ENCODE measurements around the gene HOMER3.

HOMER3 gene

DNA sequence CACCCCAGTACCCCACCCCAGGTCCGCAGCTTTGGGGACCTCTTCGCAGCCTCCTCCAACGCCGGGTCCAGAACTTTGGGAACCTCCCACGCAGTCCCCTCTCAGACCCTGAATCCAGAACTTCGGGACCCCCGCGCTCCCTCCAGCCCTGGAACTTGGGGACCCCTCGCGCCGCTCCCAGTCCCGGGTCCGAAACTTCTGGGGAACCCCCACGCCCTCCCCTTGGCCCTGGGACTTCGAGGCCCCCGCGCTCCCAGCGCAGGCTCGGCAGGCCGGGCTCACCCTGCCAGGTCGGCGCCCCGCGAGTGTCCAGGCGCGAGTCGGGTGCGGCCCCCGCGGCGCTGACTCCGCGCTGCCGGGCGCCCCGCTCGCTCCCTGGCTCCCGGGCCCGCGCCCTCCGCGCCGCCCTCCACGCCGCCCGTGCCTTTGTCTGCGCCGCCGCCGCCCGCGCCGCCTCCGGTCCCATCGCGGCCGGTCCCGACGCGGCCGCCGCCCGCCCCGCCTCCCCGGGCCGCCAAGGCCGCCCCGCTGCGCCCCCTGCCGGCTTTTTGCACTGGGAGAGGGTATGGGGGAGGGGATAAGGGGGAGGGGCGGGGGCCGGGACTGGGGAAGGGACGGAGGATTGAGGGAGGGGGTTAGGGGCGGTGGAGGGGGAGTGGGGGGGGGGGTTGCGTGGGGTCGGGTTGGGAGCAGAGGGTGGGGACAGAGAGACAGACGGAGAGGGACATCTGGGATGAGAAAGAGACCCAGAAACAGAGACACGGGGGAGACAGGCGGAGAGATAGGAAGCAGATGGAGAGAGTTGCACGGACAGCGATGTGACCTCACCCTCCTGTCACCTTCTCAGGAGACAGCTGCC, at the start of gene HOMER3:
HOMER3 (minus strand) TSS at position 449 of the 859 bp plus-strand sequence. CDS start 2,235 bp downstream, outside the sequence.
- peaks cover 6% of the 10 kb centered on the region for H3K27me3 ChIP-seq (ENCODE audit: insufficient read depth, insufficient read length)
- TF ChIP-seq SUZ12 (IDR thresholded peaks at IDR 0.05; ENCODE audit: extremely low read depth, insufficient read depth, insufficient read length), result no peak
- TF ChIP-seq ZNF274 (IDR thresholded peaks at IDR 0.05; ENCODE audit: low read depth, low read length), result no peak
- peak within 1 kb of the TSS; percentile 88 for H3K9ac ChIP-seq (ENCODE audit: insufficient read length, low read depth)
- no peak for DNase-seq (ENCODE audit: low read depth, low spot score)
- H3K4me3 ChIP-seq (ENCODE audit: insufficient read length, low read depth), result peak within 1 kb of the TSS; percentile 75
- H3K36me3 ChIP-seq (ENCODE audit: insufficient read depth, insufficient read length, low read length), result peaks cover 24% of the 10 kb centered on the region
- no peaks in the 10 kb centered on the region for H3K9me3 ChIP-seq (ENCODE audit: insufficient read depth, low read length)
- peaks cover 11% of the 10 kb centered on the region for H3K4me1 ChIP-seq (ENCODE audit: insufficient read depth, insufficient read length)

DNA sequence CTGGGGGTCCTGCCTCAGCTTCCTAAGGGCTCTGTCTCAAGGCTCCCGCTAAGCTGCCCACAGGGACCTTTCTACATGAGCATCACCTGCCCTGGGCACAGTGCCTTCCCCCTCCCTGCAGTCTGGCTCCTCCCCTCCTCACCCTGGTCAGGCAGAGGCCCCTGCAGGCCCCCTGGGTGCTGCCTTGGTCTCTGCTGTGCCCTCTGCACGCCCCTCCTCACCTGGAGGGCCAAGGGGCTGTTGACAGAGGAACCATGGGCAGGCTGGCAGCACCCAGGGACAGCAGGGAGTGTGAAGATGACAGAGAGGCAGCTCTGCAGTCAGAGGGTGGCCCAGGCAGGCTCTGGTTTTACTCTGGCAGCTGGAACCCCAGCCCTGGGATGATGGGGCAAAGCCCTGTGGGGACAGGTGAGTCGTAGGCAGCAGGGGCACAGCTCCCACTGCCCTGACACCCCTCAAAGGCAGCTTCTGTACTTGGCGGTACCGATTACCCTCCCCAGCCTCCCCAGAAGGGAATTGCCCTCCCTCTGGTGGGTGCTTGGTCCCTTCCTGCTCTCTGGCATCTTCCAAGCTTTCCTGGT, 49.2 kb upstream of the HOMER3 start:
- no peak for DNase-seq (ENCODE audit: low read depth, low spot score)
- peaks cover 49% of the 10 kb centered on the region for H3K36me3 ChIP-seq (ENCODE audit: insufficient read depth, insufficient read length, low read length)
- H3K9me3 ChIP-seq (ENCODE audit: insufficient read depth, low read length), result no peaks in the 10 kb centered on the region
- H3K4me1 ChIP-seq (ENCODE audit: insufficient read depth, insufficient read length), result peaks cover 9% of the 10 kb centered on the region
- H3K4me3 ChIP-seq (ENCODE audit: insufficient read length, low read depth), result no peak overlapping the region
- H3K9ac ChIP-seq (ENCODE audit: insufficient read length, low read depth), result peak overlapping the region; percentile 7
- H3K27me3 ChIP-seq (ENCODE audit: insufficient read depth, insufficient read length), result no peaks in the 10 kb centered on the region
- no peak for TF ChIP-seq YY1 (IDR thresholded peaks at IDR 0.05; ENCODE audit: insufficient read depth, insufficient read length)
- no peak for TF ChIP-seq ZNF274 (IDR thresholded peaks at IDR 0.05; ENCODE audit: low read depth, low read length)
- TF ChIP-seq SUZ12 (IDR thresholded peaks at IDR 0.05; ENCODE audit: extremely low read depth, insufficient read depth, insufficient read length), result no peak

DNA sequence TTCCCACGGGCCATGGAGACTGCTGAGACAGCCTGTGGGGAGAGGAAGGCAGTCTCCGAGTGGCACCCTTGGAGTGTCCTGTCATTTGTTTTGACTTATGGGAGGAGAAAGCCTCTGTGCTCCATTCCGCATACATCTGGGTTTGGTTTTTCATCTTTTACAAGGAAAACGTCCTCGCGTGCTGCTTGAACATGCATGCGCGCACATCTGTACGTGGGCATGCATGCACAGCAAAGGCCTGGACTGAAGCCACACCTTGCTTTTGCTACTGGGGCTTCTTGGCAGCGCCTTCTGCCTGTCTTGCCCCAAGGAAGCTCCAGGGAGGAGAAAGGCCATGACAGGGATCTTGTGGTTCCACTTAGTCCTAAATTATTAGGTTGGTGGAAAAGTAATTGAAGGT, 48.3 kb upstream of the HOMER3 start:
- Histone ChIP-seq H3K9ac (ENCODE audit: insufficient read length, low read depth) (no peak overlapping the region), H3K4me3 (ENCODE audit: insufficient read length, low read depth) (no peak overlapping the region), H3K4me1 (ENCODE audit: insufficient read depth, insufficient read length) (peaks cover 6% of the 10 kb centered on the region), H3K27me3 (ENCODE audit: insufficient read depth, insufficient read length) (no peaks in the 10 kb centered on the region), H3K36me3 (ENCODE audit: insufficient read depth, insufficient read length, low read length) (peaks cover 40% of the 10 kb centered on the region), H3K9me3 (ENCODE audit: insufficient read depth, low read length) (no peaks in the 10 kb centered on the region)
- TF ChIP-seq ZNF274 (IDR thresholded peaks at IDR 0.05; ENCODE audit: low read depth, low read length), result no peak
- no peak for TF ChIP-seq YY1 (IDR thresholded peaks at IDR 0.05; ENCODE audit: insufficient read depth, insufficient read length)
- no peak for TF ChIP-seq SUZ12 (IDR thresholded peaks at IDR 0.05; ENCODE audit: extremely low read depth, insufficient read depth, insufficient read length)
- no peak for DNase-seq (ENCODE audit: low read depth, low spot score)

DNA sequence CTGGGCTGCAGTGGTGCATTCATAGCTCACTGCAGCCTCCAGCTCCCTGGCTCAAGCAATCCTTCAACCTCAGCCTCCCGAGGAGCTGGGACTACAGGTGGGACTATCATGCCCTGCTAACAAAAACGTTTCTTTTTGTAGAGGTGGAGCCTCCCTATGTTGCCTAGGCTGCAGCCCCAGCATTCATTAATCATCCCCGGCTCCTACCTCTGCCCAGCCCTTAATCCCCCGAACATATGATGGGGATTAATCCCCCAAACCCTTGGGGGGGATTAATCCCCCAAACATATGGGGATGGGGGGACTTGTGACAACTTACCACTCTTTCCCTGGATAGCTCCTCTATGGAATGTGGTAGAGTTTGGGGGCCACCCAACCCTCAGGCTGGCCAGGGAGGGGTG, 46.4 kb upstream of the HOMER3 start:
- no peak overlapping the region for H3K9ac ChIP-seq (ENCODE audit: insufficient read length, low read depth)
- DNase-seq (ENCODE audit: low read depth, low spot score), result no peak
- H3K9me3 ChIP-seq (ENCODE audit: insufficient read depth, low read length), result no peaks in the 10 kb centered on the region
- H3K4me1 ChIP-seq (ENCODE audit: insufficient read depth, insufficient read length), result peaks cover 6% of the 10 kb centered on the region
- TF ChIP-seq ZNF274 (IDR thresholded peaks at IDR 0.05; ENCODE audit: low read depth, low read length) (no peak), SUZ12 (IDR thresholded peaks at IDR 0.05; ENCODE audit: extremely low read depth, insufficient read depth, insufficient read length) (no peak), YY1 (IDR thresholded peaks at IDR 0.05; ENCODE audit: insufficient read depth, insufficient read length) (no peak)
- no peak overlapping the region for H3K4me3 ChIP-seq (ENCODE audit: insufficient read length, low read depth)
- H3K27me3 ChIP-seq (ENCODE audit: insufficient read depth, insufficient read length), result peaks cover 2% of the 10 kb centered on the region
- peaks cover 21% of the 10 kb centered on the region for H3K36me3 ChIP-seq (ENCODE audit: insufficient read depth, insufficient read length, low read length)

DNA sequence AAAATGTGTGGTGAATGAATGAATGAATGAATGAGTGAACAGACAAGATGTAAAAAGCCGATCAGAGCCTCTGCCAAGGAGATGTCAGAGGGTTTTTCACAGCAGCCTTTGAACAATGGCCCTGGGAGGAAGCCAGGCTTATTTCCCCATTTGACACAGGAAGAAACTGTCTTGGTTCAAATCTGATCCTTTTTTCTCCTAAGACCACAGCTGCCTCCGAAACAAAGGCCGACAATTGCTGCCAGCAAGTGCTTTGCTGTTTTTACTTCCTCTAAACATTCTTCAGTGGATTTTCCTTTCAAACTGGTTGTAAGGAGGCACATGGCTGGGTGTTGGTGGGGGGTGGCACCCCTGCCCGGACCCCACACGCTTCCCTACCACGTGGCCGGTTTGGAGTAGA, 44.2 kb upstream of the HOMER3 start:
- no peak overlapping the region for H3K9ac ChIP-seq (ENCODE audit: insufficient read length, low read depth)
- H3K27me3 ChIP-seq (ENCODE audit: insufficient read depth, insufficient read length), result peaks cover 4% of the 10 kb centered on the region
- TF ChIP-seq ZNF274 (IDR thresholded peaks at IDR 0.05; ENCODE audit: low read depth, low read length) (no peak), SUZ12 (IDR thresholded peaks at IDR 0.05; ENCODE audit: extremely low read depth, insufficient read depth, insufficient read length) (no peak), YY1 (IDR thresholded peaks at IDR 0.05; ENCODE audit: insufficient read depth, insufficient read length) (no peak)
- H3K9me3 ChIP-seq (ENCODE audit: insufficient read depth, low read length), result no peaks in the 10 kb centered on the region
- no peak overlapping the region for H3K4me3 ChIP-seq (ENCODE audit: insufficient read length, low read depth)
- no peak for DNase-seq (ENCODE audit: low read depth, low spot score)
- peaks cover 6% of the 10 kb centered on the region for H3K4me1 ChIP-seq (ENCODE audit: insufficient read depth, insufficient read length)
- H3K36me3 ChIP-seq (ENCODE audit: insufficient read depth, insufficient read length, low read length), result peaks cover 6% of the 10 kb centered on the region

DNA sequence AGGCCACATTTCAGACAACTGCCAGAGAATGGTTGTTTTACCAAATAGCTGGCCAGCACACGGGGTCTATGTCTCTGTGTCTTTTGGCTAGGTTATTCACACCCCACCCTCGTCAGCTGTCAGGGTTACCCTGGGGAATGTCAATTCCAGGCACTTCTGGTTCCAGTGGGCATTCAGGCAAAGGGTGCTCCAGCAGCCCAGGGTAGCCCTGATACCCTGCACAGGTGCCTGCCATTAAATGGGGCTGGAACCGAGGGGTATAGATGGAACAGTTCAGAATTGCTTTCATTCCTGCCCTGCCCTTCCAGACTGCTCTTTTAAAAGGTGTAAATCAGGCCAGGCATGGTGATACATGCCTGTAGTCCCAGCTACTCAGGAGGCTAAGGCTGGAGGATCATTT, 43.2 kb upstream of the HOMER3 start:
- H3K36me3 ChIP-seq (ENCODE audit: insufficient read depth, insufficient read length, low read length), result no peaks in the 10 kb centered on the region
- TF ChIP-seq YY1 (IDR thresholded peaks at IDR 0.05; ENCODE audit: insufficient read depth, insufficient read length) (no peak), SUZ12 (IDR thresholded peaks at IDR 0.05; ENCODE audit: extremely low read depth, insufficient read depth, insufficient read length) (no peak), ZNF274 (IDR thresholded peaks at IDR 0.05; ENCODE audit: low read depth, low read length) (no peak)

DNA sequence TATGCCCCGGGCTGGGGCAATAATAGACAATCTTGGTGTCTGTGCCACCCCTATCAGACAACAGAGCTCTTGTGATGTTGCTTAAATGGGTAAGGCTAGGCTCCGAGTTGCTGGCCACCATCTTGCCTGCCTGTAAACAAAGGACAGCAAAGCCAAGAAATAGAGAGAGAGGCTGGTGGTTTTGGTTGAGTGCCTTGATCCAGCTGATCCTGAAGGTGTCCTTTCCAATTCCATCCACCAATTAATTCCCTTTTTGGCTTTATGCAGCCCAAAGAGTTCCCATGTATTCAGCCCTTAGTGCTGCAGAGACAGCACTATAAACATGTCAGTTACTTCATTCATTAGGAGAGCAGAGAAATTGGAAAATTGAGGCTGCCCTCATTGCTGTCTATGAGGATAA, 41.7 kb upstream of the HOMER3 start:
- TF ChIP-seq YY1 (IDR thresholded peaks at IDR 0.05; ENCODE audit: insufficient read depth, insufficient read length) (no peak), ZNF274 (IDR thresholded peaks at IDR 0.05; ENCODE audit: low read depth, low read length) (no peak), SUZ12 (IDR thresholded peaks at IDR 0.05; ENCODE audit: extremely low read depth, insufficient read depth, insufficient read length) (no peak)
- Histone ChIP-seq H3K27me3 (ENCODE audit: insufficient read depth, insufficient read length) (peaks cover 4% of the 10 kb centered on the region), H3K4me1 (ENCODE audit: insufficient read depth, insufficient read length) (peaks cover 6% of the 10 kb centered on the region), H3K9ac (ENCODE audit: insufficient read length, low read depth) (no peak overlapping the region), H3K4me3 (ENCODE audit: insufficient read length, low read depth) (no peak overlapping the region), H3K9me3 (ENCODE audit: insufficient read depth, low read length) (no peaks in the 10 kb centered on the region), H3K36me3 (ENCODE audit: insufficient read depth, insufficient read length, low read length) (no peaks in the 10 kb centered on the region)
- no peak for DNase-seq (ENCODE audit: low read depth, low spot score)

More for the DNA sequence above, 43.2 kb upstream of the HOMER3 start:
- Histone ChIP-seq H3K9ac (ENCODE audit: insufficient read length, low read depth) (no peak overlapping the region), H3K4me1 (ENCODE audit: insufficient read depth, insufficient read length) (peaks cover 2% of the 10 kb centered on the region), H3K27me3 (ENCODE audit: insufficient read depth, insufficient read length) (peaks cover 4% of the 10 kb centered on the region), H3K4me3 (ENCODE audit: insufficient read length, low read depth) (no peak overlapping the region), H3K9me3 (ENCODE audit: insufficient read depth, low read length) (no peaks in the 10 kb centered on the region)
- no peak for DNase-seq (ENCODE audit: low read depth, low spot score)
